ENCODE measurements around the gene PPP1R1C.

- TF ChIP-seq CTCF (IDR thresholded peaks at IDR 0.05) (no peak), EZH2 (IDR thresholded peaks at IDR 0.05; ENCODE audit: borderline replicate concordance, insufficient read depth, low read depth, low read length, poor library complexity, severe bottlenecking) (no peak)
These were observed 30.6 kb upstream of the PPP1R1C start for GRCh38 chr2:181955010-181955409.
